AG04449 (cell line): Measurements from ENCODE around the gene CMTM3.

ENCODE experiments used
- CTCF ChIA-PET: fragments of 350-600 bp; formaldehyde crosslinking; extraction: SDS; loops from one replicate; lab custom pipeline; 2021; ENCODE audit warnings: antibody characterized with exemption; lab: Yijun Ruan, JAX
- POLR2A ChIA-PET: fragments of 400-600, 350-600 bp; formaldehyde crosslinking; extraction: SDS; loops from one replicate; lab custom pipeline; 2020; ENCODE audit warnings: antibody characterized with exemption, inconsistent platforms; lab: Yijun Ruan, JAX
- DNase-seq: peaks from one replicate; pipeline ENCODE4 v3.0.0-alpha.2; 2010; ENCODE audit warnings: low read depth, low spot score
- H3K4me3 ChIP-seq: 2 replicates; pipeline ENCODE4 v1.5.1; 2011; ENCODE audit warnings: low read depth, mild to moderate bottlenecking, control low read depth, low read length
- CTCF ChIP-seq: IDR thresholded peaks from one replicate; pipeline ENCODE4 v1.5.1; 2011; ENCODE audit warnings: mild to moderate bottlenecking, moderate library complexity, low read length, control low read depth, inconsistent platforms; ENCODE audit not compliant: insufficient read depth; ENCODE audit errors: missing control alignments

The CMTM3 gene

GRCh38 chr16:66596986-66597848, 7.3 kb upstream of the CMTM3 start:
- POLR2A ChIA-PET: no interaction called here
- CTCF ChIA-PET: interaction anchor here (1.5 kb wide), 1 partner anchor 11 kb away, joined by 10 read pairs; no protein-coding TSS in a partner anchor
- no peak for DNase-seq
- no peak overlapping the region for H3K4me3 ChIP-seq
- TF ChIP-seq CTCF: no peak

- ChIA-PET CTCF (interaction anchor here (1.5 to 2.0 kb wide), 2 partner anchors 10 to 11 kb away, joined by 10 to 12 read pairs; no protein-coding TSS in a partner anchor), POLR2A (no interaction called here)
- DNase-seq: no peak
- no peak for TF ChIP-seq CTCF
- no peak overlapping the region for H3K4me3 ChIP-seq
Measured at GRCh38 chr16:66598111-66598510, 6.4 kb upstream of the CMTM3 start.

GRCh38 chr16:66599726-66600125, 4.8 kb upstream of the CMTM3 start:
- no peak overlapping the region for H3K4me3 ChIP-seq
- ChIA-PET CTCF (interaction anchor here (1.3 to 2.0 kb wide), 2 partner anchors 9 to 115 kb away, joined by 3 to 12 read pairs; no protein-coding TSS in a partner anchor), POLR2A (no interaction called here)
- no peak for DNase-seq
- no peak for TF ChIP-seq CTCF

GRCh38 chr16:66600477-66600876, 4.0 kb upstream of the CMTM3 start:
- H3K4me3 ChIP-seq: no peak overlapping the region
- no peak for DNase-seq
- no peak for TF ChIP-seq CTCF
- ChIA-PET POLR2A (no interaction called here), CTCF (interaction anchor here (1.0 to 2.4 kb wide), 3 partner anchors 19 to 194 kb away, joined by 3 to 12 read pairs (median 4); no protein-coding TSS in a partner anchor)

GRCh38 chr16:66601471-66601870, 3.0 kb upstream of the CMTM3 start:
- POLR2A ChIA-PET: no interaction called here
- no peak for DNase-seq
- CTCF ChIA-PET: interaction anchor here (1.0 to 2.4 kb wide), 5 partner anchors 9 to 195 kb away, joined by 3 to 12 read pairs (median 4); no protein-coding TSS in a partner anchor
- no peak for TF ChIP-seq CTCF
- no peak overlapping the region for H3K4me3 ChIP-seq
